Activated T-cell treated with anti-CD3 and anti-CD28 coated beads, Interleukin-2, amount 50 U/mL, for 72 hours (primary cell): ENCODE results near the gene C20orf141. TPM values are rescaled to one million over a fixed set of nuclear protein-coding genes. Genes with fewer than 3 reads are reported as not detected.
A peak's percentile ranks its signal among the peaks of the same experiment; 100 is the strongest.
"Not testable (repeated sequence)": the region's sequence is repeated elsewhere in the genome, so short reads cannot be mapped to it uniquely, and the experiment has no call there.

ENCODE experiments used
- ATAC-seq, 2 donors: fragments of 150-1000 bp; cut with Tn5 transposase; replicated peaks in 1 of 2; 2 replicates each; pipeline ENCODE4 v1.10.0; 2021; ENCODE audit warnings: moderate library complexity in 2 of 2, mild to moderate bottlenecking in 1 of 2
- DNase-seq, 2 donors: peaks; one replicate each; pipeline ENCODE4 v3.0.0; 2021 to 2022; ENCODE audit warnings: mixed read lengths in 1 of 2
- H3K27ac Mint-ChIP-seq: one replicate; pipeline ENCODE4 v1.8.0; 2022; ENCODE audit warnings: mild to moderate bottlenecking, moderate library complexity, mixed read lengths
- H3K27me3 Mint-ChIP-seq: one replicate; pipeline ENCODE4 v1.8.0; 2022; ENCODE audit warnings: low read depth, mixed read lengths
- H3K36me3 Mint-ChIP-seq, 2 donors: one replicate each; pipeline ENCODE4 v1.8.0; 2022; ENCODE audit warnings: mixed read lengths in 2 of 2, mild to moderate bottlenecking in 1 of 2; ENCODE audit not compliant: insufficient read depth in 2 of 2
- H3K4me1 Mint-ChIP-seq: one replicate; pipeline ENCODE4 v1.8.0; 2022; ENCODE audit warnings: low read depth, mixed read lengths
- H3K4me3 Mint-ChIP-seq, 2 donors: one replicate each; pipeline ENCODE4 v1.8.0; 2022; ENCODE audit warnings: mild to moderate bottlenecking in 2 of 2, mixed read lengths in 2 of 2, moderate library complexity in 2 of 2
- H3K9me3 Mint-ChIP-seq, 2 donors: one replicate each; pipeline ENCODE4 v1.8.0; 2022; ENCODE audit warnings: mixed read lengths in 2 of 2
- total RNA-seq, 2 donors: library from RNA; stranded (reverse); gene quantifications; one replicate each; pipeline ENCODE4 v1.2.3, GENCODE V29; 2022

C20orf141 gene
- total RNA-seq, 2 donors from 2014 or later, result not detected

GRCh38 chr20:2804852-2805688 is 9.7 kb upstream of the C20orf141 start:
- ATAC-seq (no peak), DNase-seq (no peak)
- Mint-ChIP-seq H3K9me3 (no peaks in the 10 kb centered on the region), H3K27ac (no peak overlapping the region), H3K27me3 (peaks cover 59% of the 10 kb centered on the region), H3K4me1 (peaks cover 20% of the 10 kb centered on the region), H3K4me3 (no peak overlapping the region), H3K36me3 (peaks cover under 1 to 2% of the 10 kb centered on the region in 2 donors)

GRCh38 chr20:2805689-2806350 is 9.0 kb upstream of the C20orf141 start:
- Mint-ChIP-seq H3K27ac (no peak overlapping the region), H3K36me3 (peaks cover 0 to under 1% of the 10 kb centered on the region in 2 donors), H3K4me3 (no peak overlapping the region), H3K9me3 (no peaks in the 10 kb centered on the region), H3K27me3 (peaks cover 54% of the 10 kb centered on the region), H3K4me1 (peaks cover 16% of the 10 kb centered on the region)
- DNase-seq (no peak), ATAC-seq (no peak)

DNA sequence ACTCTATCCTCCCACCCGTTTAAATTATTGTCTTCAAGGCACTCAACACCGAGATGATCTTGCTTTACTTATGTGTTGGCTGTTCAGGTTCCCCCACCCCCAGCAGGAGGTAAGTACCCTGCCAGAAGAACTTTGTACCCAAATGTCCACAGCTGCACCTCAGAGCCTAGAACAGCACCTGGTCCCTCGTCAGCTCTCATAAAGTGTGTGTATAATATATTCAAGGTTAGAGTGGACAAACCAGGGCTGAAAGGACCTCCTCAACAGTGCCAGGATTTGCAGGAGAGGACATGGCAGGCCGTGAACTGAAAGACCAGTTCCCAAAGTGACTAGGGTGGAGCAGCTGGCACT is 8.5 kb upstream of the C20orf141 start:
- Mint-ChIP-seq H3K27ac (no peak overlapping the region), H3K27me3 (peaks cover 54% of the 10 kb centered on the region)

GRCh38 chr20:2807019-2807418 is 7.8 kb upstream of the C20orf141 start:
- no peak for ATAC-seq
- Mint-ChIP-seq H3K4me3 (no peak overlapping the region), H3K27me3 (peaks cover 58% of the 10 kb centered on the region), H3K9me3 (peaks cover 0 to 2% of the 10 kb centered on the region in 2 donors), H3K36me3 (peaks cover 0 to 9% of the 10 kb centered on the region in 2 donors), H3K27ac (no peak overlapping the region), H3K4me1 (peaks cover 6% of the 10 kb centered on the region)
- no peak for DNase-seq

More for the DNA sequence above, 8.5 kb upstream of the C20orf141 start:
- Mint-ChIP-seq H3K4me1 (peaks cover 11% of the 10 kb centered on the region), H3K4me3 (no peak overlapping the region), H3K9me3 (no peaks in the 10 kb centered on the region), H3K36me3 (peaks cover 0 to 3% of the 10 kb centered on the region in 2 donors)
- ATAC-seq, result no peak
- no peak for DNase-seq

GRCh38 chr20:2807929-2808328 is 6.9 kb upstream of the C20orf141 start:
- H3K4me1 Mint-ChIP-seq, ATAC-seq, H3K27ac Mint-ChIP-seq, H3K9me3 Mint-ChIP-seq, H3K4me3 Mint-ChIP-seq, DNase-seq: not testable (repeated sequence)
- Mint-ChIP-seq H3K27me3 (peaks cover 51% of the 10 kb centered on the region), H3K36me3 (peaks cover 2 to 12% of the 10 kb centered on the region in 2 donors)

DNA sequence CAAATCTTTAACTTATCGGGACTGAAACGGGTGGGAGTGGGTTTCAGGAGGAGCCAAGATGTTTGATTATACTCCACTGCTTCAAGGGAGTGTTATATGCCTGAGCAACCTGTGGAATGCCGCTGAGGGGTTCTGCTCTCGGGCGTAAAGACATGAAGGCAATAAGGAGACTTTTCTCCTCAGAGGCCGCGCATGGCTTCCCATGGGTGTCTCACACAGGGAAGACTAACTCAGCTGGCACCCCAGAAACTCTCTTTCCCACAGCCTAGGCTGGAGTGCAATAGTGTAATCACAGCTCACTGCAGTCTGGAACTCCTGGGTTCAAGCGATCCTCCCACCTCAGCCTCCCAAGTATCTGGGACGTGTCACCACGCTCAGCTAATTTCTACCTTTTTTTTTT is 5.1 kb upstream of the C20orf141 start:
- H3K9me3 Mint-ChIP-seq, result peaks cover 3 to 5% of the 10 kb centered on the region in 2 donors
- peaks cover 6% of the 10 kb centered on the region for H3K4me1 Mint-ChIP-seq
- no peak overlapping the region for H3K27ac Mint-ChIP-seq
- no peak overlapping the region for H3K4me3 Mint-ChIP-seq
- H3K36me3 Mint-ChIP-seq, result peaks cover 4 to 15% of the 10 kb centered on the region in 2 donors
- H3K27me3 Mint-ChIP-seq, result peaks cover 45% of the 10 kb centered on the region
- DNase-seq, result no peak
- ATAC-seq, result no peak

- DNase-seq, result no peak
- Mint-ChIP-seq H3K27me3 (peaks cover 31% of the 10 kb centered on the region), H3K27ac (no peak overlapping the region), H3K9me3 (peaks cover 3 to 5% of the 10 kb centered on the region in 2 donors), H3K4me3 (no peak overlapping the region), H3K36me3 (peaks cover 4 to 15% of the 10 kb centered on the region in 2 donors), H3K4me1 (peaks cover 6% of the 10 kb centered on the region)
- no peak for ATAC-seq
Measured at GRCh38 chr20:2812189-2812588, 2.6 kb upstream of the C20orf141 start.

DNA sequence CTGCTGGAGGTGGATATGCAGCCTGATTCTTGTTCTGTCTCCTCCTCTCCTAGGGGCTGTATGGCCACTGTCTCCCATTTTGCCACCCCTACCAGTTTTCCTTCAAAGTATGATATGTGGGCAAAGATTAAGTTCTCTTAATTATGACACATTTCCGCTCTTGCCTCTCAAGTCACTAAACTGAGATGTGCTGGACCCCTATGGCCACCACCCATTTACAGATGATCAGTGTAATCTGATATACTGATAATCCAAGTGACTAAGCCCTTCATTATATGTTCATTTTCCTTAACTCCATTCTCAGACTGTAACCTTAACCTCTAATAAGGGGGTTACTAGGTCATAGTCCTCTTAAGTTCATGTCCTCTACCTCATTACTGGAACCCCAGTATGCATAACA is 711 bp upstream of the C20orf141 start:
- Mint-ChIP-seq H3K27ac (no peak overlapping the region), H3K9me3 (peaks cover 3 to 5% of the 10 kb centered on the region in 2 donors), H3K27me3 (peaks cover 26% of the 10 kb centered on the region), H3K36me3 (peaks cover 4 to 15% of the 10 kb centered on the region in 2 donors), H3K4me3 (no peak overlapping the region), H3K4me1 (peaks cover 3% of the 10 kb centered on the region)
- DNase-seq (no peak), ATAC-seq (no peak)

DNA sequence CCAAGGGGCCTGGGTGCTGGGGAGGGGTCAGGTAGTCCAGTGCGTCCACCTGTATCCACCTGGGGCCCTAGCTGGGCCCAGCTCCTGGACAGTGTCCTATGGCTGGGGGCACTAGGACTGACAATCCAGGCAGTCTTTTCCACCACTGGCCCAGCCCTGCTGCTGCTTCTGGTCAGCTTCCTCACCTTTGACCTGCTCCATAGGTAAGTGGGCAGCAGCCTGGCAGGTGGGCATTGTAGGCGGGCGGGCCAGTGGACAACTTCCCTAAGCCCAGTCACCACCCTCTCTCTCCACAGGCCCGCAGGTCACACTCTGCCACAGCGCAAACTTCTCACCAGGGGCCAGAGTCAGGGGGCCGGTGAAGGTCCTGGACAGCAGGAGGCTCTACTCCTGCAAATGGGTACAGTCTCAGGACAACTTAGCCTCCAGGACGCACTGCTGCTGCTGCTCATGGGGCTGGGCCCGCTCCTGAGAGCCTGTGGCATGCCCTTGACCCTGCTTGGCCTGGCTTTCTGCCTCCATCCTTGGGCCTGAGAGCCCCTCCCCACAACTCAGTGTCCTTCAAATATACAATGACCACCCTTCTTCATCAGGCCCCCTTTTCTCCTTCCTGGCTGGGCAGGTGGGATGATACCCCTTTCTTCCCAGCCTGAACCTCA is 584 bp downstream of the C20orf141 start:
- H3K9me3 Mint-ChIP-seq, result peaks cover 3 to 5% of the 10 kb centered on the region in 2 donors
- peaks cover 3% of the 10 kb centered on the region for H3K4me1 Mint-ChIP-seq
- H3K27ac Mint-ChIP-seq, result no peak overlapping the region
- peaks cover 30% of the 10 kb centered on the region for H3K27me3 Mint-ChIP-seq
- DNase-seq (no peak), ATAC-seq (no peak)
- H3K4me3 Mint-ChIP-seq, result no peak overlapping the region
- H3K36me3 Mint-ChIP-seq, result peaks cover 4 to 15% of the 10 kb centered on the region in 2 donors

GRCh38 chr20:2816030-2816582 is 1.3 kb downstream of the C20orf141 start, which contains the start of gene TMEM239:
TSS of gene TMEM239 (plus strand) at chr20:2816364. CDS start at chr20:2816555, 191 bp downstream.
- H3K27me3 Mint-ChIP-seq, result peaks cover 32% of the 10 kb centered on the region
- peaks cover 3 to 5% of the 10 kb centered on the region in 2 donors for H3K9me3 Mint-ChIP-seq
- no peak within 1 kb of the TSS for H3K4me3 Mint-ChIP-seq
- no peak within 1 kb of the TSS for H3K27ac Mint-ChIP-seq
- no peak for ATAC-seq
- no peak for DNase-seq
- H3K4me1 Mint-ChIP-seq, result peaks cover 6% of the 10 kb centered on the region
- peaks cover 4 to 14% of the 10 kb centered on the region in 2 donors for H3K36me3 Mint-ChIP-seq

- H3K27me3 Mint-ChIP-seq, result peaks cover 29% of the 10 kb centered on the region
- peak; percentile 45 to 59 for ATAC-seq
Measured at GRCh38 chr20:2816583-2817340, 2.0 kb downstream of the C20orf141 start.

DNA sequence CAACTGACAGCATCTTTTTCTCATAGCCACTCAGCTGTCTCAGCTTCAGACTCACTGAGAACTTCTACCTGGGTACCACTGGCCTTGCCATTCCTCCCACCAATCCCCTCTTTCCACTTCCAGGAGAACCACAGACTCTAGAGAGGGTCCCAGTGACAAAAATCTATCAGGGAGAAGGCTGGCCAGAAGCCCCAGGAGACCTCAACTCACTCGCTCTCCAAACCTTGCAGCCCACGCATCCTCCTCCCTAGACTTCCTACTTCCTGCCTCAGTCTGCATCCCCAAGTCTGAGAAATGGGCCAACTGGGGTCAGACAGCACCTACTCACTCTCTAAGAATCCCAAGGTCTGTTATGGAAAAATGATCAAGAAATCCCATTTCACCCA is 2.5 kb downstream of the C20orf141 start:
- Mint-ChIP-seq H3K4me1 (peaks cover 12% of the 10 kb centered on the region), H3K9me3 (peaks cover 0 to 2% of the 10 kb centered on the region in 2 donors), H3K4me3 (no peak overlapping the region), H3K27me3 (peaks cover 28% of the 10 kb centered on the region), H3K36me3 (peaks cover 3 to 4% of the 10 kb centered on the region in 2 donors), H3K27ac (no peak overlapping the region)
- DNase-seq (no peak), ATAC-seq (no peak)

More at GRCh38 chr20:2816583-2817340, 2.0 kb downstream of the C20orf141 start:
- Mint-ChIP-seq H3K4me3 (no peak overlapping the region), H3K27ac (no peak overlapping the region), H3K36me3 (peaks cover 4 to 9% of the 10 kb centered on the region in 2 donors), H3K9me3 (peaks cover 3 to 5% of the 10 kb centered on the region in 2 donors), H3K4me1 (peaks cover 10% of the 10 kb centered on the region)
- no peak for DNase-seq
